Measurements from ENCODE around the gene TTC3. TPM values are rescaled to one million over a fixed set of nuclear protein-coding genes. Genes with fewer than 3 reads are reported as not detected.

The TTC3 gene
- total and polyA plus RNA-seq, 2 of the 13 experiments (the other 11 are each of a cell fraction or from before 2014, with no cell fraction given): 55.7 to 108 TPM

DNA sequence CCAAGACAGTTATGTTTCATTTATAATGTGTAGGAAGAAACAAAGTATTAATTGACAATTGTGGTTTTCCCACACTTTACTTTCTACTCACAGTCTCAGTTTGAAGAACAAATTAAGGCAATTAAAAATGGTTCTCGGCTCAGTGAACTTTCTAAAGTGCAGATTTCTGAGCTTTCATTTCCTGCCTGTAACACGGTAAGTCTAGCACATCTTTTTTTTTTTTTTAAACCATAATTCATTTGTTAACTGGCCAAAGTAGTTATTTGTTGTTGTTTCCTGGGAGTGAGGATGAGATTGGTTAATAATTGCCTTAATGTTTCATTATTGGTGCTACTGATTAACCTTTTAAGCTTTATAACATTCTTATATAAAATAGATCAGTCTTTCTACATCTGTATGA, 119.0 kb downstream of the TTC3 start (continued):
- TF ChIP-seq, protein P1, sequence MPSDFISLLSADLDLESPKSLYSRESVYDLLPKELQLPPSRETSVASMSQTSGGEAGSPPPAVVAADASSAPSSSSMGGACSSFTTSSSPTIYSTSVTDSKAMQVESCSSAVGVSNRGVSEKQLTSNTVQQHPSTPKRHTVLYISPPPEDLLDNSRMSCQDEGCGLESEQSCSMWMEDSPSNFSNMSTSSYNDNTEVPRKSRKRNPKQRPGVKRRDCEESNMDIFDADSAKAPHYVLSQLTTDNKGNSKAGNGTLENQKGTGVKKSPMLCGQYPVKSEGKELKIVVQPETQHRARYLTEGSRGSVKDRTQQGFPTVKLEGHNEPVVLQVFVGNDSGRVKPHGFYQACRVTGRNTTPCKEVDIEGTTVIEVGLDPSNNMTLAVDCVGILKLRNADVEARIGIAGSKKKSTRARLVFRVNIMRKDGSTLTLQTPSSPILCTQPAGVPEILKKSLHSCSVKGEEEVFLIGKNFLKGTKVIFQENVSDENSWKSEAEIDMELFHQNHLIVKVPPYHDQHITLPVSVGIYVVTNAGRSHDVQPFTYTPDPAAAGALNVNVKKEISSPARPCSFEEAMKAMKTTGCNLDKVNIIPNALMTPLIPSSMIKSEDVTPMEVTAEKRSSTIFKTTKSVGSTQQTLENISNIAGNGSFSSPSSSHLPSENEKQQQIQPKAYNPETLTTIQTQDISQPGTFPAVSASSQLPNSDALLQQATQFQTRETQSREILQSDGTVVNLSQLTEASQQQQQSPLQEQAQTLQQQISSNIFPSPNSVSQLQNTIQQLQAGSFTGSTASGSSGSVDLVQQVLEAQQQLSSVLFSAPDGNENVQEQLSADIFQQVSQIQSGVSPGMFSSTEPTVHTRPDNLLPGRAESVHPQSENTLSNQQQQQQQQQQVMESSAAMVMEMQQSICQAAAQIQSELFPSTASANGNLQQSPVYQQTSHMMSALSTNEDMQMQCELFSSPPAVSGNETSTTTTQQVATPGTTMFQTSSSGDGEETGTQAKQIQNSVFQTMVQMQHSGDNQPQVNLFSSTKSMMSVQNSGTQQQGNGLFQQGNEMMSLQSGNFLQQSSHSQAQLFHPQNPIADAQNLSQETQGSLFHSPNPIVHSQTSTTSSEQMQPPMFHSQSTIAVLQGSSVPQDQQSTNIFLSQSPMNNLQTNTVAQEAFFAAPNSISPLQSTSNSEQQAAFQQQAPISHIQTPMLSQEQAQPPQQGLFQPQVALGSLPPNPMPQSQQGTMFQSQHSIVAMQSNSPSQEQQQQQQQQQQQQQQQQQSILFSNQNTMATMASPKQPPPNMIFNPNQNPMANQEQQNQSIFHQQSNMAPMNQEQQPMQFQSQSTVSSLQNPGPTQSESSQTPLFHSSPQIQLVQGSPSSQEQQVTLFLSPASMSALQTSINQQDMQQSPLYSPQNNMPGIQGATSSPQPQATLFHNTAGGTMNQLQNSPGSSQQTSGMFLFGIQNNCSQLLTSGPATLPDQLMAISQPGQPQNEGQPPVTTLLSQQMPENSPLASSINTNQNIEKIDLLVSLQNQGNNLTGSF (CRISPR knock-in tag; IDR thresholded peaks at IDR 0.05): no peak
- TF ChIP-seq SMARCE1 (IDR thresholded peaks at IDR 0.05; ENCODE audit: borderline replicate concordance) (no peak), ARNT2 (CRISPR knock-in tag; IDR thresholded peaks at IDR 0.05; ENCODE audit: low read depth) (no peak), PPARG (CRISPR knock-in tag; conservative IDR thresholded peaks at IDR 0.05) (no peak), ZNF383 (CRISPR knock-in tag; IDR thresholded peaks at IDR 0.05; ENCODE audit: borderline replicate concordance) (no peak)
- TF ChIP-seq, protein P2, sequence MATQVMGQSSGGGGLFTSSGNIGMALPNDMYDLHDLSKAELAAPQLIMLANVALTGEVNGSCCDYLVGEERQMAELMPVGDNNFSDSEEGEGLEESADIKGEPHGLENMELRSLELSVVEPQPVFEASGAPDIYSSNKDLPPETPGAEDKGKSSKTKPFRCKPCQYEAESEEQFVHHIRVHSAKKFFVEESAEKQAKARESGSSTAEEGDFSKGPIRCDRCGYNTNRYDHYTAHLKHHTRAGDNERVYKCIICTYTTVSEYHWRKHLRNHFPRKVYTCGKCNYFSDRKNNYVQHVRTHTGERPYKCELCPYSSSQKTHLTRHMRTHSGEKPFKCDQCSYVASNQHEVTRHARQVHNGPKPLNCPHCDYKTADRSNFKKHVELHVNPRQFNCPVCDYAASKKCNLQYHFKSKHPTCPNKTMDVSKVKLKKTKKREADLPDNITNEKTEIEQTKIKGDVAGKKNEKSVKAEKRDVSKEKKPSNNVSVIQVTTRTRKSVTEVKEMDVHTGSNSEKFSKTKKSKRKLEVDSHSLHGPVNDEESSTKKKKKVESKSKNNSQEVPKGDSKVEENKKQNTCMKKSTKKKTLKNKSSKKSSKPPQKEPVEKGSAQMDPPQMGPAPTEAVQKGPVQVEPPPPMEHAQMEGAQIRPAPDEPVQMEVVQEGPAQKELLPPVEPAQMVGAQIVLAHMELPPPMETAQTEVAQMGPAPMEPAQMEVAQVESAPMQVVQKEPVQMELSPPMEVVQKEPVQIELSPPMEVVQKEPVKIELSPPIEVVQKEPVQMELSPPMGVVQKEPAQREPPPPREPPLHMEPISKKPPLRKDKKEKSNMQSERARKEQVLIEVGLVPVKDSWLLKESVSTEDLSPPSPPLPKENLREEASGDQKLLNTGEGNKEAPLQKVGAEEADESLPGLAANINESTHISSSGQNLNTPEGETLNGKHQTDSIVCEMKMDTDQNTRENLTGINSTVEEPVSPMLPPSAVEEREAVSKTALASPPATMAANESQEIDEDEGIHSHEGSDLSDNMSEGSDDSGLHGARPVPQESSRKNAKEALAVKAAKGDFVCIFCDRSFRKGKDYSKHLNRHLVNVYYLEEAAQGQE (IDR thresholded peaks at IDR 0.05; ENCODE audit: borderline replicate concordance in 1 of 2, low read depth in 1 of 2, low read length in 2 of 2): no peak

All from HepG2 (cell line).